ENCODE data around the gene CHRNA1. TPM values are rescaled to one million over a fixed set of nuclear protein-coding genes. Genes with fewer than 3 reads are reported as not detected.
A peak's percentile ranks its signal among the peaks of the same experiment; 100 is the strongest.

The CHRNA1 gene
- total RNA-seq, 4 donors from 2014 or later, result not detected

- H3K4me3 ChIP-seq, result no peak overlapping the region
- no peaks in the 10 kb centered on the region for H3K36me3 ChIP-seq
- no peaks in the 10 kb centered on the region for H3K27me3 ChIP-seq
- intact Hi-C loops (cut with DNase I), result no loop called here
- no peak for DNase-seq
- 67 to 70% methylated on average over 3 to 5 of the region's 5 CpGs for WGBS, 2 donors
- no peaks in the 10 kb centered on the region for H3K9me3 ChIP-seq
- peaks cover 0 to 7% (median 0%) of the 10 kb centered on the region in 3 donors for H3K4me1 ChIP-seq
- no peak overlapping the region for H3K27ac ChIP-seq
- no peak for TF ChIP-seq POLR2A (IDR thresholded peaks at IDR 0.05)
Measured at GRCh38 chr2:174787487-174788205, 23.4 kb upstream of the CHRNA1 start.

- 69 to 72% methylated on average over 8 of the region's 8 CpGs for WGBS, 2 donors
Measured at GRCh38 chr2:174786066-174786725, 21.9 kb upstream of the CHRNA1 start.

GRCh38 chr2:174785481-174785880, 21.2 kb upstream of the CHRNA1 start:
- no peak for TF ChIP-seq CTCF (IDR thresholded peaks at IDR 0.05)
- TF ChIP-seq POLR2A (IDR thresholded peaks at IDR 0.05), result no peak
- intact Hi-C loops (cut with DNase I), result no loop called here
- Histone ChIP-seq H3K4me1 (peaks cover 0 to 11% (median 0%) of the 10 kb centered on the region in 3 donors), H3K27me3 (no peaks in the 10 kb centered on the region), H3K9me3 (no peaks in the 10 kb centered on the region), H3K27ac (no peak overlapping the region), H3K4me3 (no peak overlapping the region), H3K36me3 (no peaks in the 10 kb centered on the region)
- 50 to 65% methylated on average over 3 of the region's 3 CpGs for WGBS, 2 donors
- no peak for DNase-seq

More at GRCh38 chr2:174786066-174786725, 21.9 kb upstream of the CHRNA1 start:
- no peaks in the 10 kb centered on the region for H3K9me3 ChIP-seq
- H3K4me1 ChIP-seq, result peaks cover 0 to 11% (median 0%) of the 10 kb centered on the region in 3 donors
- no peaks in the 10 kb centered on the region for H3K27me3 ChIP-seq
- peak overlapping the region in 1 of 4 donors; percentile 21 for H3K27ac ChIP-seq
- H3K4me3 ChIP-seq, result no peak overlapping the region
- H3K36me3 ChIP-seq, result no peaks in the 10 kb centered on the region
- intact Hi-C loops (cut with DNase I), result no loop called here
- no peak for TF ChIP-seq CTCF (IDR thresholded peaks at IDR 0.05)
- no peak for TF ChIP-seq POLR2A (IDR thresholded peaks at IDR 0.05)
- no peak for DNase-seq

- Histone ChIP-seq H3K27ac (no peak overlapping the region), H3K4me1 (peaks cover 0 to 11% (median 0%) of the 10 kb centered on the region in 3 donors), H3K36me3 (no peaks in the 10 kb centered on the region), H3K4me3 (no peak overlapping the region), H3K9me3 (no peaks in the 10 kb centered on the region), H3K27me3 (no peaks in the 10 kb centered on the region)
- intact Hi-C loops (cut with DNase I), result no loop called here
- 79 to 80% methylated on average over 5 of the region's 5 CpGs for WGBS, 2 donors
- TF ChIP-seq CTCF (IDR thresholded peaks at IDR 0.05) (no peak), POLR2A (IDR thresholded peaks at IDR 0.05) (no peak)
- no peak for DNase-seq
Measured at GRCh38 chr2:174784909-174785308, 20.6 kb upstream of the CHRNA1 start.

- no peak for DNase-seq
- H3K4me3 ChIP-seq, result no peak overlapping the region
- H3K36me3 ChIP-seq, result no peaks in the 10 kb centered on the region
- no peak overlapping the region for H3K27ac ChIP-seq
- TF ChIP-seq CTCF (IDR thresholded peaks at IDR 0.05) (no peak), POLR2A (IDR thresholded peaks at IDR 0.05) (no peak)
- 67 to 84% methylated on average over 4 to 7 of the region's 7 CpGs for WGBS, 2 donors
- H3K9me3 ChIP-seq, result no peaks in the 10 kb centered on the region
- no peaks in the 10 kb centered on the region for H3K27me3 ChIP-seq
- H3K4me1 ChIP-seq, result peaks cover 0 to 14% (median under 1%) of the 10 kb centered on the region in 3 donors
- intact Hi-C loops (cut with DNase I), result no loop called here
Measured at GRCh38 chr2:174784316-174784715, 20.0 kb upstream of the CHRNA1 start.

Measured in esophagus squamous epithelium (tissue), 5 donors.